ENCODE data around the gene ATP6V0C. TPM values are rescaled to one million over a fixed set of nuclear protein-coding genes. Genes with fewer than 3 reads are reported as not detected.

The ATP6V0C gene
- total RNA-seq = 100 to 1,000 TPM in 1 of 6 experiments, 10 to 100 TPM in 5; 71.5 to 100 (median 79.4) TPM
- long read RNA-seq, partial matches to known transcripts = 0 of 1 reads
- long read RNA-seq, other reads (novel, unspliced or antisense) = 0 of 1 reads

DNA sequence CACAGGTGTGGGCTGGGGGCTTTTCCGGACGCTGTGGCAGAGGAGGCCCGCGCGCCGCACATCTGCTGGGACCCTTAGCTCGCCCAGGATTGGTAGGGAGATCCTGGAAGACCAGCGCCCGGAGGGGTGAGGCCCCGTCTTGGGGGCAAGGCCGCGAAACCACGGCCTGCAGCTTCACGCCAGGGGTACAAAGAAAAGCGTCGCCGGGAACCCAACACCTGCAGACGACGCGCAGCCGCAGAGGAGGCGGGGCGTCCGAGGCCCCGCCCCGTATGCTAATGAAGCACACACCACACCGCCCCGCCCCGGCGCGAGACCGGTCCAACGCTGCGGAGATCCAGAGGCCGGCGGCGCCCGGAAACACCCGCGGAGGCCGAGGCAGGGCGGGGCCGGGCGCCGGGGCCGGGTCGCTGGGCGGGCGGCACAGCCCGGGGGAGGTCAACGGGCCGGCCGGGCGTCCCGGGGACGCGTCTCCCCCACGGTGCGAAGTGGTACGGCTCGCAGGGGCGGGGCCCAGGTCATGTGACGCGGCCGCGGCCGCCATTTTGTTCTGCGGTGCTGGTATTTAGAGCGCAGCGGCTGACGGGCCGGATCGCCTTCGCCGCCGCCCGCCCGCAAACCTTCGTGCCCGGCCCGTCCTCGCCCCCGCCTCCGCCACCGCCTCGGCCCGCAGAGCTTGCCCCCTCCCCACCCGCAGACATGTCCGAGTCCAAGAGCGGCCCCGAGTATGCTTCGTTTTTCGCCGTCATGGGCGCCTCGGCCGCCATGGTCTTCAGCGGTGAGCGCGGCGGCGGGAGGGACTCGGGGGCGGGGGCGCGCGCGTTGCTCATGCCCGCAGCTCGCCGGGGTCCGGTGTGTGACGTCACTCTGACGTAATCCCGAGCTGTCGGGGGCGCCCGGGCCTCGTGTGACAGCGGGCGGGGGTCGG lies at the start of gene ATP6V0C:
Gene ATP6V0C (plus strand): TSS at position 548 of the 928 bp plus-strand sequence. CDS start 152 bp downstream, at position 700.
- no peaks in the 10 kb centered on the region for H3K36me3 ChIP-seq
- H3K4me1 ChIP-seq = peaks cover 0 to 38% (median 20%) of the 10 kb centered on the region in 4 donors
- WGBS (ENCODE audit: insufficient coverage, low coverage, low lambda C conversion rate, missing lambda C conversion rate) = under 1% methylated on average over 23 of the region's 122 CpGs
- H3K27ac ChIP-seq = peak within 1 kb of the TSS; percentile 92 to 94 (median 93)
- H3K9me3 ChIP-seq = no peaks in the 10 kb centered on the region
- intact Hi-C loops (cut with DNase I) = no loop called here
- H3K4me3 ChIP-seq = peak within 1 kb of the TSS; percentile 78 to 82 (median 81)
- DNase-seq (peak; percentile 95 to 96 (median 95)), ATAC-seq (peak; percentile 78 to 89 (median 85))
- H3K27me3 ChIP-seq = no peaks in the 10 kb centered on the region
- TF ChIP-seq, protein P1, sequence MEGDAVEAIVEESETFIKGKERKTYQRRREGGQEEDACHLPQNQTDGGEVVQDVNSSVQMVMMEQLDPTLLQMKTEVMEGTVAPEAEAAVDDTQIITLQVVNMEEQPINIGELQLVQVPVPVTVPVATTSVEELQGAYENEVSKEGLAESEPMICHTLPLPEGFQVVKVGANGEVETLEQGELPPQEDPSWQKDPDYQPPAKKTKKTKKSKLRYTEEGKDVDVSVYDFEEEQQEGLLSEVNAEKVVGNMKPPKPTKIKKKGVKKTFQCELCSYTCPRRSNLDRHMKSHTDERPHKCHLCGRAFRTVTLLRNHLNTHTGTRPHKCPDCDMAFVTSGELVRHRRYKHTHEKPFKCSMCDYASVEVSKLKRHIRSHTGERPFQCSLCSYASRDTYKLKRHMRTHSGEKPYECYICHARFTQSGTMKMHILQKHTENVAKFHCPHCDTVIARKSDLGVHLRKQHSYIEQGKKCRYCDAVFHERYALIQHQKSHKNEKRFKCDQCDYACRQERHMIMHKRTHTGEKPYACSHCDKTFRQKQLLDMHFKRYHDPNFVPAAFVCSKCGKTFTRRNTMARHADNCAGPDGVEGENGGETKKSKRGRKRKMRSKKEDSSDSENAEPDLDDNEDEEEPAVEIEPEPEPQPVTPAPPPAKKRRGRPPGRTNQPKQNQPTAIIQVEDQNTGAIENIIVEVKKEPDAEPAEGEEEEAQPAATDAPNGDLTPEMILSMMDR (IDR thresholded peaks at IDR 0.05) = no peak
- TF ChIP-seq POLR2A (IDR thresholded peaks at IDR 0.05) = peak; percentile 90

DNA sequence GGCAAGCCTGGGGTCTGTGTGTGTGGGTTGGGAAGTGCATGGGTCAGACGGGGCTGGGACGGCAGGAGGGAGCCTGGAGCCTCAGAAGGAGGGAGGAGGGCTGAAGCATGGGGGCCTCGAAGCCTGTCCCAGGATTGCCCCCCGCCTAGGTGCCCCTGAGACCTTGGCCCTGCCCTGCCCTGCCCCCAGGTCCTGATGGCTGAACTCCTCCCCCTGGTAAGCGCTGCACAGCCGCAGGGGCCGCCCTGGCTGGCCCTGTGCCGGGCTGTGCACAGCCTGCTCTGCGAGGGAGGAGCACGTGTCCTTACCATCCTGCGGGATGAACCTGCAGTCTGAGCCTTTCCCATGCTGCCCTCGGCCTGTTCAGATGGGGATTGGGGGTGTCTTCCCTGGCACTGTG lies 49.4 kb upstream of the ATP6V0C start:
- no peak for ATAC-seq
- Histone ChIP-seq H3K36me3 (no peaks in the 10 kb centered on the region), H3K27ac (no peak overlapping the region), H3K9me3 (no peaks in the 10 kb centered on the region), H3K27me3 (no peaks in the 10 kb centered on the region), H3K4me1 (peaks cover 0 to 26% (median 0%) of the 10 kb centered on the region in 4 donors), H3K4me3 (no peak overlapping the region)
- TF ChIP-seq, protein P1 (IDR thresholded peaks at IDR 0.05) = no peak
- TF ChIP-seq POLR2A (IDR thresholded peaks at IDR 0.05) = no peak
- intact Hi-C loops (cut with DNase I) = no loop called here
- DNase-seq = peak in 1 of 3 donors; percentile 44
- WGBS (ENCODE audit: insufficient coverage, low coverage, low lambda C conversion rate, missing lambda C conversion rate) = no CpG with 5 or more reads among the region's 12 CpGs

DNA sequence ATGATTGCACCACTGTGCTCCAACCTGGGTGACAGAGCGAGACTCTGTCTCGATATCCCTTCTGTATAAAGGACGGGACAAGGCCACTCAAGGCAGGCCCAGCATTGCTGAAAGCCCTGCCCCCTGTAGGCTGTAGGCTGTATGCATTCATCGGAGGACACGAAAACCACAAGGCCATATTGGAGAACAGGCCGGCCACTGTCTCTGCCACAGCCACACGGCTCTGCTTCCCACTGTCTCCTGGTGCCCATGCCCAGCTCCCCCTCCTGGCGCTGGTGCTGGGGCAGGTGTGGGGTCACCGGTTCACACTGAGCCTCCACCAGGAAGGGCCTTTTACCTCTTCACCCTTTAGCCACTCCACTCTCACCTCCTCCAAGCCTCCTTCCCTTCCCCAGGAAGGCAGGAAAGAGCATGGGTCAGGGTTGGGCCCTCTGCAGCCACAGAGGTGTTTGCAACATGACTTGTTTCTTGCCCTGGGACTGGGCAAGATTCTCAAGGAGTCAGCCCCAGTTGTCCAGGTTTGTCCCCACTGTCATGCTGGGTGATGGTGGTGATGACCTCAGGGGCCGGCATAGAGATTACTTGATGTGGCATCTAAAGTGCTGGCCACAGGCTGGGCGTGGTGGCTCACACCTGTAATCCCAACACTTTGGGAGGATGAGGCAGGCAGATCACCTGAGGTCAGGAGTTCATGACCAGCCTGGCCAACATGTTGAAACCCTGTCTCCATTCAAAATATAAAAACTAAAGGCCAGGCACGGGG lies 47.9 kb upstream of the ATP6V0C start:
- no peak for ATAC-seq
- 71% methylated on average over 2 of the region's 12 CpGs for WGBS (ENCODE audit: insufficient coverage, low coverage, low lambda C conversion rate, missing lambda C conversion rate)

More for the DNA sequence above, 47.9 kb upstream of the ATP6V0C start:
- no peaks in the 10 kb centered on the region for H3K36me3 ChIP-seq
- H3K9me3 ChIP-seq = no peaks in the 10 kb centered on the region
- peaks cover 0 to 23% (median 0%) of the 10 kb centered on the region in 4 donors for H3K4me1 ChIP-seq
- DNase-seq = no peak
- no peaks in the 10 kb centered on the region for H3K27me3 ChIP-seq
- intact Hi-C loops (cut with DNase I) = no loop called here
- no peak overlapping the region for H3K27ac ChIP-seq
- TF ChIP-seq POLR2A (IDR thresholded peaks at IDR 0.05) = no peak
- TF ChIP-seq, protein P1 (IDR thresholded peaks at IDR 0.05) = peak in 1 of 4 donors; percentile 5
- H3K4me3 ChIP-seq = no peak overlapping the region
